Activated T-cell treated with anti-CD3 and anti-CD28 coated beads, Interleukin-2, amount 50 U/mL, for 48 hours (primary cell): ENCODE results near the gene LRRC1.

Experiments
- DNase-seq, 2 experiments: peaks; one replicate each; pipeline ENCODE4 v3.0.0-alpha.2; 2020

Gene LRRC1

DNA sequence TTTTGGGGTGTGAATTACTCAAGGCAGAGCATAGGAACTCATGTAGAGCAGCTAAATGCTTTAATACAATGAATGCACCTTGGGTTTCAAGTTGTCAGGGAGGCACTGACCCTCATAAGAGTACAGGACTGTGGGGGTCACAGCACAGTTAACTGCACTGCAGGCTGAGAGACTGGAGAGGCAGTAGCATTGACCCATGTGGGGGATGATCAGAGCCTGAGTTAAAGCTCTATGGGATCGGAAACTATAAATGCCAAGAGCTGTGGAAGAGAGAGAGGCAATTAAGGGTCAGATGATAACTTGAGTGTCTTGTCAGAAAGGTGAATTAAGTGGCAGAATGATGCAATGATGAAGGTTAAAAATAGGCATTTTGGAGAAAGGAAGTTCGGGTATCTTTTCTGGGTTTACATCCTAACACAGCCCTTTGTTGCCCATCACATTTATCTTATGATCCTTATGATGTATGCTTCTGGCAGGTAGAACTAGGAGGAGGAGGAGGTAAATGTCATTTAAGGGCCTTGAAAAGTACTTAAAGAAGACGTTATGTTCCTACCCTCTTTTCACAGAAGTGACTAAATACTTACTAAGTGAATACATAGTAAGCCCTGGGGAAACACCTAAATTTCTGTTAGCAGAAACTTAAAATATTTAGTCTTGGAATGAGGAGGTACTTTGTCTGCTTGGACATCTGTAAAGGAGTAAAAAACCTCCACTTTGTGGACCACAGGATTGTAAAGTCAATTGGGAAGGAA is 24.2 kb downstream of the LRRC1 start:
- DNase-seq, result no peak

- no peak for DNase-seq
Measured at GRCh38 chr6:53822401-53823125, 27.8 kb downstream of the LRRC1 start.

DNA sequence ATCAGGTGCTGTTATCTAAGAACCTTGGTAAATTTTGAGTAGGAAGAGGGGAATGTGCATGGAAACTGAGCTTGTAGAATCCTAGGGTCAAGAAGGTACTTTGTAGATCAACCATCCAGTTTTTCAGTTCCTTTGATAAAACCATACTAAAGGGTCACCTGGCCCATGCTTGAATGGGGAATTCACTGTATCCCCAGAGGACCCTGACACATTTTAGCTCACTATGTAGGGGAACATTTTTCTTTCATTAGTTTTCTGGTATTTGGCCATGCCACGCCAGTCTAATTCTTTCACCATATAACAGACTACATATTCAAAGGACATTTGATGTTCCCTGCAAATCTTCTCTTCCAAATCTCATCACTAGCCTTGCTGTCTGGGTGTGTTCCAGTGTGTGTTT is 29.9 kb downstream of the LRRC1 start:
- no peak for DNase-seq

DNA sequence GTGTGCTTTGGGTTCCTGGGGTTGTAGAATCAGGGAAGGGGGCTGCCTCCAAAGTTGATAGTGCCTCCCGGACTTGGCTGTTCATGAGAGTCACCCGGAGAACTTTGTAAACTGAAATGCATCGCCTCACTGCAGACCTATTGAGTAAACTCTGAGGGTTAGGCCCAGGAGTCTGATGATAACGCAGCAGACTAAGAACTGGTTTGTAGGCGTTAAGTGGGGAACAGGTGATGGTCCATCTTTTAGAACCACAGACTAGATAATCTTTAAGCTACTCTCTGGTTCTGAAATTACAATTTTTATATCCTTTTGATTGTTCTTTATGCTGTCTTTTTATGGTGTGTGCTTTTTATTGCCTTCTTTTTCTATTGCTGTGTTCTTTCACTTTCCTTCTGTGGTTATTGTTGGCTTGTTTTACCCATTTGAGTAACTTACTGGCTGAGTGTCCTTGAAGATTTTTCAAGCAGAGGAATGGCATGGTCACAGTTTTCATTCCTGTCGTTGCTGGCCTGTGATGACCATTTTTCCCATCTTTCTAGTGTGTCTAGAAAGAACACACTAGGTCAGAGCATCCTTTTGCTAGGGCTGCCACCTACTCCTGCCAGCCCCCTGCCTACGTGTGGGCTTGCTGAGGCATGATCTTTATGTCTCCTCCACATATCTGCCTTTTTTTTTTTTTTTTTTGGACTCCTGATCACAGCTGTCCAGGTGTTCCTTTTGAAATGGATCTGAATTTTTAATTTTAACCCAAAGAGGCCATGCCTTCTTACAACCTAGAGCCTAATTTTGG is 30.9 kb downstream of the LRRC1 start:
- no peak for DNase-seq

DNA sequence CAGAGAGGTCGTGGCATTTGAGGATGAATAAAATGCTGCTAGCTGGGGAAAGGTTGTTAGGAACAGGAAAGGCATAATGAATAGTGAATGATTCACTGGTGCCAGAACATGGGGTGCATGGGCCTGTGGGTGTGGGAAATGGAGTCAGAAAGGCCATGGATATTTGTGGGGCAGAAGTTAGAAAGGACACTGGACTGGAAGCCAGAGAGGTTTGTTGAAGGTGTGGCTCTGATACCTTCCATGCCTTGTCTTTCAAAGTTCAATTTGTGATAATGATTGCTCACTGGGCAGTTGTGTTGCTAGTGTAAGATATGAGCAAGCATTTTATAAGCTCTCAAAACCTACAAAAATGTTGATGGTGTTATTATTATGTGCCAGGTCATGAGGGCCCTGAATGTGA is 32.7 kb downstream of the LRRC1 start:
- no peak for DNase-seq

DNA sequence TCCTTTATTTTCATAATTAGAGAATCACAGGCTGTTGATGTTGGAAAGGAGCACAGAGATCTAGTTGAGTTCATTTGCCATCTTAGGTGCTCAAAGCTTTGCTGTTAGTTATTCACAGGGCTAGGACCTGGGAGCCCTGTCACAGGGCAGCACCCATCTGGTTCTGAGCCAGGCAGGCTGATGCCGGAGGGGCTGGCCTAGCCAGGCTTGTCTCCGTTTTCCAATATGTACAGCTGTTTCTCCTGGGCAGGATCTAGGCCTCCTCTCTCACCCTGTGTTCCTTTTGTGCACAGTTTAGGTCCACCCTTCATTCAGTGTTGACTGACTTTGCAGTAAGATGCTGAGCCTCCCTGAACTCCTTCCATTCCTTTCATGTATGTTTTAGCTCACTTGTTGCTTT is 33.4 kb downstream of the LRRC1 start:
- DNase-seq, result no peak

DNA sequence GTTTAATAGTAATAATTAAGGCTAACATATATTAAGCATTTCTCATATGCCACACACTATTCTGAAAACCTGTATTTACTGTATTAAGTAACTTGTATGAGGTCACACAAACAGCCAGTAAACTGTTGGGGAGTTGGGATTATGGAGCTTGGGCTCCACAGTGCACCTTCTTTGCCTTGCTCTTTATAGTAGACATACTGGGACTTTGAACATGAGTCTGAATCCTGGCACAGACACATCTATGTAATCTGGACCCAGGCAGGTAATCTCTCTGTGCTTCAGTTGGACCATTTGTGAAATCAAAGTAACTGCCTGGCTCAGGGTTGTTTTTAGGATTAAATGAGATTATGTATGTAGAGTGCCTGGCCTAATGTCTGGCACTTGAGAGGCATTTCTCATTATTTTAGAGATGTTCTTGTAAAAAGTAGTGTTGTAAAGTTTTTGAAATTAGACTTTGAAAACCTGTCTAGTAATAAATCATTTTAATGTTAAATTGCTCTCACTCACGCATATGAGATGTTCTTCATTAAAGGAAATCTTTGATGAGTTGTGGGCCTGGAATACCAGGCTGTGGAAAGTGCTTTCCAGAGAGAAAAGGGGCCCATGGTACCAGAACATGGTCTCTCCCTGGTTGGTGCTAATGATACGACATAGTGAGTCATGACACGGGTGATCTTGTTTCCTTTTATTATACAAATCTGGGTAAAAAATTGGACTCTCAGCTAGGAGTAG is 34.3 kb downstream of the LRRC1 start:
- no peak for DNase-seq

DNA sequence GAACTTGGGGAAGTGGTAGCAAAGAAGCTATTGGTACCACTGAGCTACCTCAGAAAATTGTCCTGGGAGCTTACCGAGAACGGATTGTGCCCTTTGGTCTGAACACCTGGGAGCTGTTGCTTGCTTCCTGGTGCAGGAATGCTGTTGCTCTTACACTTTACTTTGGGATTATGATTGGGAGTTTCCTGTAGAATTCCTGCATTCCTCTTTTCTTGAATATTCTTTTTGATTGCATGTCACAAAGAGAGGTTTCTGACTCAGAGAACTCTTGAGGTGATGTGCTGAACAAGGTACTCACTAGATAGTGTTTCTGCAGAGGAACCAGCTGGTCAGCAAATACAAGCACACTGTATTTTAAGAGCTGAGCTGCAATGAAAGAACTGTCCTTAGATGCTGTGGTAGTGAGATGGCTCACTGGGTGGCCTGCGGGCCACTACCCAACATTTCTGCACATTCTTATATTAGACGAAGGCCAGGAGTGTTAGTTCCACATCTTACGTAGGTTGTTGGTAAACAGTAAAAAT is 35.0 kb downstream of the LRRC1 start:
- DNase-seq, result no peak

GRCh38 chr6:53830366-53830765 is 35.6 kb downstream of the LRRC1 start:
- no peak for DNase-seq

GRCh38 chr6:53831081-53831869 is 36.5 kb downstream of the LRRC1 start:
- no peak for DNase-seq

- no peak for DNase-seq
Measured at GRCh38 chr6:53831936-53832660, 37.3 kb downstream of the LRRC1 start.

DNA sequence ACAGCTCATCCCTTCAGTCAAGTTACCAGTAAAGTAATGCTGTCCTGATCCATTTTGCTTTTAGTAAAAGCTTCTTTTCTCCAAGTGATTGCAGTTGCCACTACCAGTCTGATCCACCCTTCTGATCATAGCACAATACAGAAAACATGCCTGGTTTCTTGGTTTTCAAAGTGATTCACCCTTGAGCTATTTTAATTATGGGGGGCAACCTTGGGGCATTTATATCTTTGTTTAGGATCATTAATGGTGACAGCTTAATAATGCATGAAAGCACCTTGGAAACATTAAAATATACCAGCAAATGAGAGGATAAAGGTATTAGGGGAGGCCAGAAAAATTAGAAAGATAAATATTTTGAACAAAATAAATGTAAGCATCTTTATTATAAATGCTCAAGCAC is 38.4 kb downstream of the LRRC1 start:
- DNase-seq, result no peak

- no peak for DNase-seq
Measured at GRCh38 chr6:53834132-53834531, 39.3 kb downstream of the LRRC1 start.

DNA sequence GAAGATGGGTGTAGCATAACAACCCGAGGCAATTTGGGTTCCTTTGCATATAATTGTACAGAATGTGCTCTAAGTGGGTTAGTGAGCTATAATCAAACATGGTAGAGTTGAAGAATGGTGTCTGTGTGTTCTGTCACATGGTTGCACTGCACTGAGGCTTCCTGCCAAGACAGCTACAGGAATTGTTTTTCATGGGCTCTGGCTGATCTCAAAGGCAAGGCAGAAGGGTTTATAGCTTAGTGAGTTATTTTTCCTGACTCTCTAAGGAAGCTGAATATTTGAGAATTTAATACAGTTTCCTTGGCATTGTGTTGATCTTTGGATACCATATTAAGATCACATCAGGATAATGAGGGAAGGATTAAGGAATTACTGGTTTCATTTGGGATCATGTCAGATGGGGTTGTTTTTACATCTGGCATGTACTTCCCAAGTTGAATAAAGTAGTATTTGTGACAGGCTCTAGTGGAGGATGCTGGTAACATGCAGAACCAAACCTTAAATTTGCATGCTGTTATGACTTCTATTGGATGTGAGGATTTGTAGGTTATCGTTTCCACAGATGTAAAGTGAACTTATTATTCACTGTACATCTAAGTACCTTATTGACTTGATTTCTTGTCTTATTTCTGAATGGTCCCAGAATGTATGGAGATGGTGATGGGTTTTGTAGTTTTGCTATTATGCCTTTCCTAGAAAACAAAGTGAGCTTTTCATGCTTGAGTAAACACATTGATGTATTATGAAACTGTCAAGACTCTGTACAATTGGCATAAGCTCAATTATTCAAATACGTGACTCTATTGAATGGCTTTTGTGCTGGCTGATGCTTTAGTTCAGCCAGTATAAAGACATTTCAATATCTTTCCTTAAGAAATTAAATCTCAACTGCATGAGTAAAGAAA is 43.3 kb downstream of the LRRC1 start:
- no peak for DNase-seq

DNA sequence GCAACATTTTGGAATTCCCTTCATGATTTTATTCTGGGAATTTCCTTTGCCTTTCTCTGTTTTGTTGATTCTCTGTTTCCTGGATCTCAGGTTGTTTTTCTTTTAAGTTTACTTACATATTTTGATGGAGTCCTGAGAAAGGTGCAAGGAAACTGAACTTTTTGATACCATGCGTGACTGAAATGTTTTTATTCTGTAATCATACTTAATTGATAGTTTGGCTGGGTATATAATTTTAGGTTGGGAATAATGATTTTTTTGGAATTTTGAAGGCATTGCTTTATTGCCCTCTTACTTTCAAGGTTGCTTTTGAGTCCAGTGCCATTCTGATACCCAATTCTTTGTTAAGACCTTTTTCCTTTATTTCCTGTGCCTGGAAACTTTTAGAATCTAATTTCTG is 45.2 kb downstream of the LRRC1 start:
- DNase-seq, result no peak

DNA sequence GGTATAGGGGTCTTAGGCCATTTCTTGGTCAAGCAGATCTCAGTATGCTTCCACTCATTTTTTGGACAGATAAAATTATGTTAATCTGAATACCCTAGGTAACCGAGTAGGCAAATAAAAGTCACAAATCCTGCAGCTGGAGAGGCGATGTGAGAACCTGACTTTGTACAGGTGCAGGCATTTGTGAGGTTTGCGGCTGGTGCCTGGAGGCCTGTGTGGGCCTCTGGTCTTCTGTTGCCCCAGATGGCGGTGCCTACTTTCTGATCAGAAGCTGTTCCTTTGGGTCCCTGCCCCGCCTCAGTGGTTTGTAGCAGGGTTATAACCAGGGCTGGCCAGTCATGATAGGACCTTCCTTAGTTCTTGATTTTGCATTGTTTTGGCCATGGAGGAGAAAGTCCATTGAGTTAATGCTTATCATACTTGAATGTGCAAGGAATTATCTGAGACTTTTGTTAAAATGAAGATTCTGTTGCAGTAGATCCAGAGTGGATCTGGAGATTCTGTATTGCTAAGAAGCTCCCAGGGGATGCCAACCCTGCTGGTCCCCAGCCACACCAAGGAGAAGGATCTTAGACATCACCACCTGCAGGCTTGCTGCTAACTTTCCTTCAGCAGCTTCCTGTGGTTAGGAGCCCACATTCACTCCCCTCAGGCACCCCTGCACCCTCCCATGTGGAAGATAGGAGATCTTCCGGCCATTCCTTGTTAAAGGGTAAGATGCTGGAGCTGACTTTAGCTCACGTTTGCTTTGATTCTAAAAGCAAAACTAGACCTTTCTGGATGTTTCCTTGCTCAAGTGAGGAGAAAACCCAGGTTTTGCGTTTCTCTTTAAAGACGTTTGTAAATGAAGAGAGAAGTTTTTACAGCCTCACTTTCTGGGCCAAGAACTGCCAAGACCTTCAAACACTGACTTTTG is 50.7 kb downstream of the LRRC1 start:
- no peak for DNase-seq

- no peak for DNase-seq
Measured at GRCh38 chr6:53846250-53846649, 51.4 kb downstream of the LRRC1 start.

DNA sequence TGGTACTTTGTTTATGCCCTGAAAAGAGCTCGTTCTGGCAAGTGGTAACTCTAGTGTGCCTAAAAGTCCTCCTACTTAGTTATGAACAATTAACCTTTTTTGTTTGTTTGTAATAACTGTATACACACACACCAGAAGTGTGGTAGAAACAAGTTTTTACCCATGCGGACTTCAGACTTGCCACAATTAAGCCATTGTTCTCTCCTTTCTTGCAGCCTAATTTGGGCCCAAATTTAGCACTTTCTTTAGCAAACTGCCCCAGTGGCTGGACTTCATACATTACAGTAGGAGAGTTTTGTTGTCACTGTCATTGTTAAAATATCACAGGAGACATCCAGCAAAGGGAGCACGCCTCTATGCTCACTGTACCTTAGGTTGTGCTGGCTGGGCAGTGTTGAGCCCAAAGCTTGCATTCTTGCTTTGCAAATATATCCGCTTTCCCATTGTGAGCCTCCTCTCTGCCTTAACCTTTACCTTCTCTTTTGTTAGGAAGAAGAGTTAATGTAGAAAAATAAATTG is 53.0 kb downstream of the LRRC1 start:
- no peak for DNase-seq

DNA sequence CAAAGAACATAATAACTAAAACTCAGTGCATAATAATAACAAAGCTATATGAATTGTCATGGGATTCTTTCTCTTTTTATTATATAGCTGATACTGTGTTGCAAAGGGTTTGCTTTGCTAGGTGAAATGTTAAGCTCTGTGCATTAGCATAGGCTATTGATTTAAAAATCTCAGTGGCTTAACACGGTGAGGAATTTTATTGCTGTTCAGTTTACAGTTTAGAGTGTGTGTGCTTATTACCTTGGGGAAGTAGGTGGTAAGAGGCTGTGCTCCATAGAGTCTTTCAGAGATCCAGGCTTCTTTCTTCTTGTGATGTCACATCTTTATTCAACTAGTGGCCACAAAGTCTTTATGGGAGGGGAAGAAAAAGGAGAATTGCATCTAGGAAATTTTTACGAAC is 55.7 kb downstream of the LRRC1 start:
- no peak for DNase-seq
